ENCODE measurements around the gene PSD2. TPM values are rescaled to one million over a fixed set of nuclear protein-coding genes. Genes with fewer than 3 reads are reported as not detected.
A peak's percentile ranks its signal among the peaks of the same experiment; 100 is the strongest.

PSD2 gene
- total and polyA plus RNA-seq, 2 donors from 2014 or later = 0.09 to 0.13 TPM

- no peak for FAIRE-seq
Observed at GRCh38 chr5:139774980-139775661, 20.5 kb upstream of the PSD2 start.

GRCh38 chr5:139775872-139776271, 19.7 kb upstream of the PSD2 start:
- Histone ChIP-seq H3K36me3 (ENCODE audit: control insufficient read depth in 2 of 3, insufficient read depth in 3 of 3, low read length in 3 of 3) (no peaks in the 10 kb centered on the region), H3K27me3 (ENCODE audit: control insufficient read depth, insufficient read depth, low read length) (no peaks in the 10 kb centered on the region), H3K4me1 (ENCODE audit: control insufficient read depth in 2 of 3, insufficient read depth in 2 of 3, low read depth in 1 of 3, low read length in 3 of 3) (peaks cover 0 to 4% (median 0%) of the 10 kb centered on the region in 3 donors), H3K27ac (ENCODE audit: low read depth in 2 of 2, low read length in 2 of 2) (no peak overlapping the region), H3K9ac (ENCODE audit: low read length in 3 of 3) (no peak overlapping the region), H3K9me3 (ENCODE audit: control insufficient read depth in 2 of 3, insufficient read depth in 1 of 3, low read length in 3 of 3) (no peaks in the 10 kb centered on the region), H3K4me3 (ENCODE audit: low read length in 3 of 3) (no peak overlapping the region)
- TF ChIP-seq, protein P1, sequence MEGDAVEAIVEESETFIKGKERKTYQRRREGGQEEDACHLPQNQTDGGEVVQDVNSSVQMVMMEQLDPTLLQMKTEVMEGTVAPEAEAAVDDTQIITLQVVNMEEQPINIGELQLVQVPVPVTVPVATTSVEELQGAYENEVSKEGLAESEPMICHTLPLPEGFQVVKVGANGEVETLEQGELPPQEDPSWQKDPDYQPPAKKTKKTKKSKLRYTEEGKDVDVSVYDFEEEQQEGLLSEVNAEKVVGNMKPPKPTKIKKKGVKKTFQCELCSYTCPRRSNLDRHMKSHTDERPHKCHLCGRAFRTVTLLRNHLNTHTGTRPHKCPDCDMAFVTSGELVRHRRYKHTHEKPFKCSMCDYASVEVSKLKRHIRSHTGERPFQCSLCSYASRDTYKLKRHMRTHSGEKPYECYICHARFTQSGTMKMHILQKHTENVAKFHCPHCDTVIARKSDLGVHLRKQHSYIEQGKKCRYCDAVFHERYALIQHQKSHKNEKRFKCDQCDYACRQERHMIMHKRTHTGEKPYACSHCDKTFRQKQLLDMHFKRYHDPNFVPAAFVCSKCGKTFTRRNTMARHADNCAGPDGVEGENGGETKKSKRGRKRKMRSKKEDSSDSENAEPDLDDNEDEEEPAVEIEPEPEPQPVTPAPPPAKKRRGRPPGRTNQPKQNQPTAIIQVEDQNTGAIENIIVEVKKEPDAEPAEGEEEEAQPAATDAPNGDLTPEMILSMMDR (IDR thresholded peaks at IDR 0.05; ENCODE audit: borderline replicate concordance, extremely low read depth, insufficient read depth) = no peak
- DNase-seq = no peak
- intact Hi-C loops (cut with DNase I) = no loop called here
- FAIRE-seq = no peak

More at GRCh38 chr5:139774980-139775661, 20.5 kb upstream of the PSD2 start:
- Histone ChIP-seq H3K27ac (ENCODE audit: low read depth in 2 of 2, low read length in 2 of 2) (no peak overlapping the region), H3K4me1 (ENCODE audit: control insufficient read depth in 2 of 3, insufficient read depth in 2 of 3, low read depth in 1 of 3, low read length in 3 of 3) (peaks cover 0 to 4% (median 0%) of the 10 kb centered on the region in 3 donors), H3K9ac (ENCODE audit: low read length in 3 of 3) (no peak overlapping the region), H3K27me3 (ENCODE audit: control insufficient read depth, insufficient read depth, low read length) (no peaks in the 10 kb centered on the region), H3K4me3 (ENCODE audit: low read length in 3 of 3) (no peak overlapping the region), H3K9me3 (ENCODE audit: control insufficient read depth in 2 of 3, insufficient read depth in 1 of 3, low read length in 3 of 3) (no peaks in the 10 kb centered on the region), H3K36me3 (ENCODE audit: control insufficient read depth in 2 of 3, insufficient read depth in 3 of 3, low read length in 3 of 3) (no peaks in the 10 kb centered on the region)
- DNase-seq = peak; percentile 73 to 90 (median 77)
- TF ChIP-seq, protein P1 (IDR thresholded peaks at IDR 0.05; ENCODE audit: borderline replicate concordance, extremely low read depth, insufficient read depth) = peak; percentile 79
- intact Hi-C loops (cut with DNase I) = no loop called here

- Histone ChIP-seq H3K4me1 (ENCODE audit: control insufficient read depth in 2 of 3, insufficient read depth in 2 of 3, low read depth in 1 of 3, low read length in 3 of 3) (peaks cover 0 to 4% (median 0%) of the 10 kb centered on the region in 3 donors), H3K9ac (ENCODE audit: low read length in 3 of 3) (no peak overlapping the region), H3K36me3 (ENCODE audit: control insufficient read depth in 2 of 3, insufficient read depth in 3 of 3, low read length in 3 of 3) (no peaks in the 10 kb centered on the region), H3K27ac (ENCODE audit: low read depth in 2 of 2, low read length in 2 of 2) (no peak overlapping the region), H3K9me3 (ENCODE audit: control insufficient read depth in 2 of 3, insufficient read depth in 1 of 3, low read length in 3 of 3) (no peaks in the 10 kb centered on the region), H3K27me3 (ENCODE audit: control insufficient read depth, insufficient read depth, low read length) (no peaks in the 10 kb centered on the region), H3K4me3 (ENCODE audit: low read length in 3 of 3) (no peak overlapping the region)
- DNase-seq (no peak), FAIRE-seq (no peak)
- intact Hi-C loops (cut with DNase I) = no loop called here
- TF ChIP-seq, protein P1 (IDR thresholded peaks at IDR 0.05; ENCODE audit: borderline replicate concordance, extremely low read depth, insufficient read depth) = no peak
Observed at GRCh38 chr5:139776861-139777260, 18.7 kb upstream of the PSD2 start.

Data from kidney (tissue), 14 donors.